Measurements from ENCODE around the gene BIRC2. TPM values are rescaled to one million over a fixed set of nuclear protein-coding genes. Genes with fewer than 3 reads are reported as not detected.
"Not testable (repeated sequence)": the region's sequence is repeated elsewhere in the genome, so short reads cannot be mapped to it uniquely, and the experiment has no call there.

Gene BIRC2
- total RNA-seq, 1 donor from 2014 or later = 54.7 TPM

GRCh38 chr11:102374633-102375424, 27.8 kb downstream of the BIRC2 start:
- not testable (repeated sequence) for DNase-seq (ENCODE audit: extremely low read depth, low read depth, low spot score)

DNA sequence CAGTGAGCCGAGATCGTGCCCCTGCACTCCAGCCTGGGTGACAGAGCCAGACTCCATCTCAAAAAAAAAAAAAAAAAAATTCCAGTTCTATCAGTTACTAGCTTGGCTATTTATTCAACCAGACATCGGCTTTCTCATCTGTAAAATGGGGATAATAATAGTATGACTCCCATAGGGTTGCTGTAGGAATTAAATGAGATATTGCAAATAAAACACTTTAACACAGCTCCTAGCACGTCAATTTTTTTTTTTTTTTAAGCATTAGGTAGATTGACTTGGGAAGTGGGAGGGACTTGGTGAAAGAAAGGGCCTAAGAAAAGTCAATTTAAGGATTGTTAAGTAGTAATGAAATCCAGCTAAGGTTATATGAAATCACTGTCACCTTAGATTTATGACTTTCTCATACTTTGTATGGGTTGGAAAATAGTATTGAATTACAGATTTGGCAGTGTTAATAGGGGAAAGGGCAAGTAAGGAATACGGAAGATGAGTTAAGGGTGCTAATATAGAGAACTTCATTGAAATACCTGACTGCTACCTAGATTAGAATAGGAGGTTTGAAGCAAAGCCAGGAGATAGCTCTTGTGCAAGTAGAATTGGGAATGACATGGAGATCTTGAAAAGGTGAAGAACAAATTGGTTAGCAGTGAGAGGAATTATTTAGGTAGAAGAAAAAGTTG, 28.8 kb downstream of the BIRC2 start:
- no peak for DNase-seq (ENCODE audit: extremely low read depth, low read depth, low spot score)

DNA sequence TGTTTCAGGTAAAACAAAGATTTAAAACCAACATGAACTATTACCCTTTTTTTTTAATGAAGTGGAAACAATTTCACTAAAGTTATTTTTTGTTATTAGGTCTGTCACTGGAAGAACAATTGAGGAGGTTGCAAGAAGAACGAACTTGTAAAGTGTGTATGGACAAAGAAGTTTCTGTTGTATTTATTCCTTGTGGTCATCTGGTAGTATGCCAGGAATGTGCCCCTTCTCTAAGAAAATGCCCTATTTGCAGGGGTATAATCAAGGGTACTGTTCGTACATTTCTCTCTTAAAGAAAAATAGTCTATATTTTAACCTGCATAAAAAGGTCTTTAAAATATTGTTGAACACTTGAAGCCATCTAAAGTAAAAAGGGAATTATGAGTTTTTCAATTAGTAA, 30.9 kb downstream of the BIRC2 start:
- DNase-seq (ENCODE audit: extremely low read depth, low read depth, low spot score) = no peak

- DNase-seq (ENCODE audit: extremely low read depth, low read depth, low spot score) = no peak
These were observed 31.8 kb downstream of the BIRC2 start for GRCh38 chr11:102378818-102379217.

DNA sequence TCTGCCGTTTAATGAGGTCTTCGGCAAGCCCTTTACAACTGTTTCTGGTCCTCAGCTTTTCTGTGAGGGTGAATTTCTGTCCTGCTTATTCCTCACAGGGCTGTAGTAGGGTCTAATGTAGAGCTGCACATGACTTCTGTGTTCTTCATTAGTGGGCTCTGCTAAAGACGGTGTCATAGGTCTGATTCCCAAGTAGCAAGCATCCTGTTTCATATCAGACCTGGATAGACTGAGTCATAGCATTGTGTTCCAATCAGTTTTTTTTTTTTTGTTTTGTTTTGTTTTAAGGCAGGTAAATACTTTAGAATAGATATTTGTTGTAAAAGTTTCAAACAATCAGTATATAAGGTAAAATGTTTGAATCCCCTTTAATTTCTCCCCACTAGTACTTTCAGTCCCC, 35.4 kb downstream of the BIRC2 start:
- DNase-seq (ENCODE audit: extremely low read depth, low read depth, low spot score) = no peak

- no peak for DNase-seq (ENCODE audit: extremely low read depth, low read depth, low spot score)
These were observed 36.8 kb downstream of the BIRC2 start for GRCh38 chr11:102383839-102384238.

- no peak for DNase-seq (ENCODE audit: extremely low read depth, low read depth, low spot score)
These were observed 37.5 kb downstream of the BIRC2 start for GRCh38 chr11:102384419-102385079.

GRCh38 chr11:102385085-102386007, 38.3 kb downstream of the BIRC2 start:
- DNase-seq (ENCODE audit: extremely low read depth, low read depth, low spot score) = no peak

- no peak for DNase-seq (ENCODE audit: extremely low read depth, low read depth, low spot score)
These were observed 39.2 kb downstream of the BIRC2 start for GRCh38 chr11:102386136-102386734.

- DNase-seq (ENCODE audit: extremely low read depth, low read depth, low spot score) = no peak
These were observed 40.2 kb downstream of the BIRC2 start for GRCh38 chr11:102387043-102387781.

DNA sequence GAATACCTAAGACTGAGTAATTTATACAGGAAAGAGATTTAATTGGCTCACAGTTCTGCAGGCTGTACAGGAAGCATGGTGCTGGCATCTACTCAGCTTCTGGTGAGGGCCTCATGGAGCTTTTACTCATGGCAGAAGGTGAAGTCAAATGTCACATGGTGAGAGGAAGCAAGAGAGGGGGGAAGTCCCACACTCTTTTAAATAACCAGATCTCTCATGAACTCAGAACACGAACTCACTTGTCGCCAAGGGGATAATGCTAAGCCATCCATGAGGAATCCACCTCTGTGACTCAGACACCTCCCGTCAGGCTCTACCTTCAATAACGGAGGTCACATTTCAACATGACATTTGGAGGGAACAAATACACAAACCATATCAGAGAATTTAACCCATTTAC, 42.2 kb downstream of the BIRC2 start:
- no peak for DNase-seq (ENCODE audit: extremely low read depth, low read depth, low spot score)

GRCh38 chr11:102390667-102391465, 43.9 kb downstream of the BIRC2 start:
- DNase-seq (ENCODE audit: extremely low read depth, low read depth, low spot score) = no peak

GRCh38 chr11:102391549-102392237, 44.7 kb downstream of the BIRC2 start:
- no peak for DNase-seq (ENCODE audit: extremely low read depth, low read depth, low spot score)

GRCh38 chr11:102393272-102393730, 46.3 kb downstream of the BIRC2 start:
- no peak for DNase-seq (ENCODE audit: extremely low read depth, low read depth, low spot score)

DNA sequence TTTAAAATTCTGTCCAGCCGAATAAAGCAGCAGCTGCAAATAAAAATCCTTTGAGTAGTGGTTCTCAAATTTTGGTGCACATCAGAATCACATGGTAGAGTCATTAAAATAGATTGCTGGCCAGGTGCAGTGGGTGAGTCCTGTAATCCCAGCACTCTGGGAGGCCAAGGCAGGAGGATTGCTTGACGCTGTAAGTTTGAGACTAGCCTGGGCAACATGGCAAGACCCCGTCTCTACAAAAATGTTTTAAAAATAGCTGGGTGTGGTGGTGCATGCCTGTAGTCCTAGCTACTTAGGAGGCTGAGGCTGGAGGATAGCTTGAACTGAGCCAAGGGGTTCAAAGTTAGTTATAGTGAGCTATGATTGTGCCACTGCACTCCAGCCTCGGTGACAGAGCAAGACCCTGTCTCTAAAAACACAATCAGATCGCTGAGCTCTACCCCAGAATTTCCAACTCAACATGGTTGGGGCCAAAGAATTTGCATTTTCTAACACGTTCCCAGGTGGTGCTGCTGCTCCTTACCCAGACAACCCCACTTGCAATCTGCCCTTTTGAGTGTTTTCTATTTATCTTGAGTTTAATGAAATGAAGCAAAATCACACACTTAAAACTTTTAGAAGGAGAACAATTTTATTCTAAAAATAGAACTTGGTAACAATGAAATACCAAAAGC, 48.8 kb downstream of the BIRC2 start:
- no peak for DNase-seq (ENCODE audit: extremely low read depth, low read depth, low spot score)

DNA sequence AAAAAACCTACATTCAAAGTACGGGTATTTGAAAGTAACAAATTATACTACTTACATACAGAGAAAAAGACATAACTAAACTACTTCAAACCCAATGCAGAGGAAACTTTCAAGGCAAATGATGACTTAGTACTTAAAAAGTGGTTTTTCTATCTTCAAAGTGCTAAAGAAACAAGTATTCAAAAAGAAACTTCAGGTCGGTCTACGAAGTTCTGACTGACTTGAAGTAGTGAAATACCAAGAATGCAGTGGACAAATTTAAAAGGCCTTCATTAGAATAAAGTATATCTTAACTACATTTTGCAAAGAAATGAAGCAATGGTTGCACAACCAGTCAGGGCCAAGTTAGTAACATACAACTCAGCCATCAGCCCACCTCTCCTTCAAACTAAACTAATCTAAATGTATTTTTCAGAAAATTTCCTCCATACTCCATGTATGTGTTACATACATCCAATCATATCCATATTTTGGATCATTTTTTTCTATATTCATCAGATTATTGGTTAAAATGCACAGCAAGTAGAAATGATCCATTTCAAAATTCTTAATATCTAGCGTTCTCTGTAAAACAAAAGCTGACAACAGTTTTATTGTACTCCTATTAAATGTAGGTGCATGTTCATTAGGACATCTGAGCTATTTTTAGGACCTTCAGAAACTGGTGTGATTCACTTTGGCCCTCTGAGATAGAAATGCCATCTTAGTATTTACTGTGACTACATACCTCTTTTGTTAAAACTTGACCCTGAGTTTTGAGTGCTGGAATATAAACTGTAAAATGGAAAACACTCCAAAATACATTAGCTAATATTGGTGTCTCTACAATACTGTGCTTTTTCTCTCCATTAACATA, 49.9 kb downstream of the BIRC2 start:
- DNase-seq (ENCODE audit: extremely low read depth, low read depth, low spot score) = no peak

DNA sequence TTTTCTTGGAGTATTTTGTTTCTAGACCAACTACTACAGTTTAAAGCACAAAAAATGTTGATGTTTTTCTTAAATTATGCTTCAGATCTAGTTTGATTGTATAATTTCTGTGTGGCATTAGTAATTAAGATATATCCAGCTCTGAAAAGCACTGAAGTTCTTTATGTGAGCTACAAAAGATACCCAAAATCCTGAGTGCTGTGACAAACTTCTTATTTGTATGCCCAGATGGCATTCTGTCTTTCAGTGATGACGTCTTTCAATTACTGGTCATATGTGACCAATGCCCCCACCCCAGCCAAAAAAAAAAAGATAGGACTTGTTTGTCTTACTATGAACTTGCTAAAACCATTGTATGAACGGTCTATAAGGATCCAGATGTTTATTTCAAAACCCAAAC, 51.3 kb downstream of the BIRC2 start:
- no peak for DNase-seq (ENCODE audit: extremely low read depth, low read depth, low spot score)

All from glomerular endothelial cell (primary cell).